CD14-positive monocyte (primary cell): Measurements from ENCODE around the gene WFDC5. TPM values are rescaled to one million over a fixed set of nuclear protein-coding genes. Genes with fewer than 3 reads are reported as not detected.

ENCODE experiments used
- DNase-seq, 3 donors: peaks; one replicate each; pipeline ENCODE4 v3.0.0-alpha.2; 2011 to 2022
- H2AFZ ChIP-seq: 2 replicates; pipeline ENCODE4 v1.6.0; 2012; ENCODE audit warnings: mild to moderate bottlenecking, low read depth, low read length, inconsistent platforms; ENCODE audit not compliant: insufficient read depth, poor library complexity, severe bottlenecking
- H3K27ac ChIP-seq, 2 donors: 1 replicate in 1 of 2; 2 replicates in 1 of 2; pipeline ENCODE4 v1.5.1; 2012 to 2013; ENCODE audit warnings: low read length in 2 of 2, control low read depth in 1 of 2, inconsistent platforms in 1 of 2, low read depth in 1 of 2, mild to moderate bottlenecking in 1 of 2
- H3K27me3 ChIP-seq, 2 donors: one replicate each; pipeline versions ENCODE4 v1.6.0 to v1.6.1; 2011 to 2013; ENCODE audit warnings: low read length in 2 of 2; ENCODE audit not compliant: control insufficient read depth in 2 of 2, insufficient read depth in 2 of 2
- H3K36me3 ChIP-seq, 2 donors: replicated peaks in 1 of 2; 1 replicate in 1 of 2; 2 replicates in 1 of 2; pipeline versions ENCODE4 v1.5.1 to v1.6.1; 2012 to 2013; ENCODE audit warnings: low read length in 2 of 2, control low read depth in 1 of 2, inconsistent platforms in 1 of 2, mild to moderate bottlenecking in 1 of 2; ENCODE audit not compliant: insufficient read depth in 2 of 2, control insufficient read depth in 1 of 2
- H3K4me1 ChIP-seq, 2 donors: 1 replicate in 1 of 2; 2 replicates in 1 of 2; pipeline versions ENCODE4 v1.5.1 to v1.6.1; 2012 to 2013; ENCODE audit warnings: low read length in 2 of 2, control low read depth in 1 of 2, inconsistent platforms in 1 of 2, mild to moderate bottlenecking in 1 of 2, moderate library complexity in 1 of 2; ENCODE audit not compliant: insufficient read depth in 2 of 2, control insufficient read depth in 1 of 2
- H3K4me2 ChIP-seq: replicated peaks from 2 replicates; pipeline ENCODE3; 2012; ENCODE audit warnings: low read length, moderate library complexity, mild to moderate bottlenecking; ENCODE audit not compliant: poor library complexity, severe bottlenecking; ENCODE audit errors: extremely low read depth
- H3K4me3 ChIP-seq, 3 experiments: fragments of 200-600 bp in 1 of 3; sonication (generic) in 1 of 3; replicated peaks in 1 of 3; 1 replicate in 2 of 3; 2 replicates in 1 of 3; pipeline ENCODE4 v1.5.1; 2011 to 2013; ENCODE audit warnings: low read length in 3 of 3, mild to moderate bottlenecking in 3 of 3, control low read depth in 2 of 3, low read depth in 2 of 3, inconsistent platforms in 1 of 3, moderate library complexity in 1 of 3
- H3K79me2 ChIP-seq: 2 replicates; pipeline ENCODE4 v1.6.0; 2012; ENCODE audit warnings: mild to moderate bottlenecking, control low read depth, inconsistent platforms, low read length, moderate library complexity; ENCODE audit not compliant: insufficient read depth
- H3K9ac ChIP-seq: 2 replicates; pipeline ENCODE4 v1.6.0; 2017; ENCODE audit warnings: low read length, mild to moderate bottlenecking; ENCODE audit not compliant: insufficient read depth, poor library complexity, severe bottlenecking
- H3K9me3 ChIP-seq, 2 donors: replicated peaks in 1 of 2; 1 replicate in 1 of 2; 2 replicates in 1 of 2; pipeline versions ENCODE4 v1.5.1 to v1.6.1; 2012 to 2013; ENCODE audit warnings: low read length in 2 of 2, control low read depth in 1 of 2; ENCODE audit not compliant: control insufficient read depth in 1 of 2, insufficient read depth in 1 of 2
- H4K20me1 ChIP-seq: 2 replicates; pipeline ENCODE4 v1.6.0; 2012; ENCODE audit warnings: mild to moderate bottlenecking, low read length, control low read depth, moderate library complexity; ENCODE audit not compliant: insufficient read depth
- H3K27ac Mint-ChIP-seq, 7 donors: one replicate each; pipeline ENCODE4 v1.8.0; 2020; ENCODE audit warnings: mild to moderate bottlenecking in 7 of 7, mixed read lengths in 7 of 7, moderate library complexity in 6 of 7, inconsistent platforms in 2 of 7
- H3K27me3 Mint-ChIP-seq, 3 donors: one replicate each; pipeline ENCODE4 v1.8.0; 2021 to 2022; ENCODE audit warnings: low read depth in 3 of 3, mild to moderate bottlenecking in 3 of 3, mixed read lengths in 3 of 3, moderate library complexity in 3 of 3, inconsistent platforms in 1 of 3
- H3K36me3 Mint-ChIP-seq, 2 donors: one replicate each; pipeline ENCODE4 v1.8.0; 2020; ENCODE audit warnings: mixed read lengths in 2 of 2, inconsistent platforms in 1 of 2, mild to moderate bottlenecking in 1 of 2
- H3K4me1 Mint-ChIP-seq: one replicate; pipeline ENCODE4 v1.8.0; 2020; ENCODE audit warnings: mild to moderate bottlenecking, mixed read lengths
- H3K4me3 Mint-ChIP-seq, 2 donors: one replicate each; pipeline ENCODE4 v1.8.0; 2020; ENCODE audit warnings: mild to moderate bottlenecking in 2 of 2, mixed read lengths in 2 of 2, moderate library complexity in 1 of 2
- H3K9me3 Mint-ChIP-seq, 7 donors: one replicate each; pipeline ENCODE4 v1.8.0; 2020 to 2022; ENCODE audit warnings: mixed read lengths in 7 of 7, mild to moderate bottlenecking in 6 of 7, moderate library complexity in 6 of 7, inconsistent platforms in 2 of 7
- CTCF ChIP-seq: fragments of 200-600 bp; IDR thresholded peaks from one replicate; pipeline ENCODE4 v1.8.0; 2022; ENCODE audit warnings: antibody characterized with exemption, mild to moderate bottlenecking
- WGBS: methylation state at CpG from one replicate; pipeline ENCODE4 v1.1.5; 2013; ENCODE audit warnings: missing lambda C conversion rate; ENCODE audit not compliant: insufficient coverage; 5-methylcytosine and 5-hydroxymethylcytosine counted together
- intact Hi-C, 2 donors: fragments of 100-400 bp; cut with micrococcal nuclease; formaldehyde crosslinking; loops; one replicate each; pipeline versions ENCODE4 v1.15.0 to v1.15.1; 2023
- polyA plus RNA-seq, 3 donors: library from polyadenylated mRNA; depleted of rRNA in 1 of 3; unstranded in 2 of 3; stranded (reverse) in 1 of 3; fragments of 300-500 nt in 2 of 3; fragments of >200 nt in 1 of 3; fragmentation: Illumina TruSeq in 2 of 3; gene quantifications; 1 replicate in 2 of 3; 2 replicates in 1 of 3; pipeline ENCODE4 v1.2.3, GENCODE V29; 2012 to 2021

WFDC5 gene
- polyA plus RNA-seq, 3 donors: not detected

- H3K27me3 Mint-ChIP-seq: peaks cover 37 to 46% (median 39%) of the 10 kb centered on the region in 3 donors
- no peak overlapping the region for H3K4me3 ChIP-seq
- H3K4me1 Mint-ChIP-seq: peaks cover 16% of the 10 kb centered on the region
- H3K79me2 ChIP-seq: no peaks in the 10 kb centered on the region
- peaks cover 0 to 6% of the 10 kb centered on the region in 2 donors for H3K36me3 ChIP-seq
- peak; percentile 89 for TF ChIP-seq CTCF
- peaks cover 8 to 16% of the 10 kb centered on the region in 2 donors for H3K4me1 ChIP-seq
- no peak overlapping the region for H3K9ac ChIP-seq
- H3K27me3 ChIP-seq: peaks cover 39 to 45% of the 10 kb centered on the region in 2 donors
- H3K9me3 Mint-ChIP-seq: peaks cover 0 to 9% (median 4%) of the 10 kb centered on the region in 7 donors
- intact Hi-C loops: loop anchor here (2.0 to 10.0 kb wide), 2 partner anchors 51 kb away; no protein-coding TSS in a partner anchor
- H3K4me3 Mint-ChIP-seq: no peak overlapping the region
- H3K27ac ChIP-seq: no peak overlapping the region
- H3K4me2 ChIP-seq: no peak overlapping the region
- peaks cover 0 to 24% of the 10 kb centered on the region in 2 donors for H3K9me3 ChIP-seq
- H3K36me3 Mint-ChIP-seq: peaks cover 4 to 17% of the 10 kb centered on the region in 2 donors
- no peak overlapping the region for H3K27ac Mint-ChIP-seq
- peaks cover 4% of the 10 kb centered on the region for H4K20me1 ChIP-seq
- no peak overlapping the region for H2AFZ ChIP-seq
- DNase-seq: peak; percentile 25 to 40 (median 38)
- 20% methylated on average over 7 of the region's 7 CpGs for WGBS
These were observed 19.2 kb downstream of the WFDC5 start for GRCh38 chr20:45095805-45096238.

- no peak for TF ChIP-seq CTCF
- intact Hi-C loops: loop anchor here (2.0 to 10.0 kb wide), 2 partner anchors 50 kb away; no protein-coding TSS in a partner anchor
- H3K36me3 Mint-ChIP-seq: peaks cover 10 to 18% of the 10 kb centered on the region in 2 donors
- Histone ChIP-seq H3K9me3 (peaks cover 0 to 18% of the 10 kb centered on the region in 2 donors), H3K4me2 (no peak overlapping the region), H2AFZ (no peak overlapping the region), H3K27ac (no peak overlapping the region), H3K36me3 (peaks cover 0 to 14% of the 10 kb centered on the region in 2 donors), H3K4me3 (no peak overlapping the region), H3K9ac (no peak overlapping the region), H3K27me3 (peaks cover 33 to 37% of the 10 kb centered on the region in 2 donors), H3K4me1 (peaks cover 3 to 12% of the 10 kb centered on the region in 2 donors), H4K20me1 (peaks cover 4% of the 10 kb centered on the region), H3K79me2 (no peaks in the 10 kb centered on the region)
- DNase-seq: no peak
- peaks cover 0 to 9% (median 4%) of the 10 kb centered on the region in 7 donors for H3K9me3 Mint-ChIP-seq
- no peak overlapping the region for H3K27ac Mint-ChIP-seq
- H3K4me1 Mint-ChIP-seq: peaks cover 12% of the 10 kb centered on the region
- H3K4me3 Mint-ChIP-seq: no peak overlapping the region
- H3K27me3 Mint-ChIP-seq: peaks cover 29 to 38% (median 33%) of the 10 kb centered on the region in 3 donors
- WGBS: 96% methylated on average over 9 of the region's 11 CpGs
These were observed 20.0 kb downstream of the WFDC5 start for GRCh38 chr20:45094864-45095574.
